Measurements from ENCODE around the gene NUDT13. TPM values are rescaled to one million over a fixed set of nuclear protein-coding genes. Genes with fewer than 3 reads are reported as not detected.

The NUDT13 gene
- total and polyA plus RNA-seq, 7 donors: 0.69 to 4.6 (median 2.9) TPM

GRCh38 chr10:73152009-73152408 lies 41.8 kb downstream of the NUDT13 start:
- TF ChIP-seq CTCF (IDR thresholded peaks at IDR 0.05): no peak
- ATAC-seq: no peak
- Histone ChIP-seq H3K27me3 (ENCODE audit: insufficient read depth in 3 of 3, low read length in 2 of 3) (no peaks in the 10 kb centered on the region), H3K4me1 (no peaks in the 10 kb centered on the region), H3K27ac (no peak overlapping the region), H3K36me3 (ENCODE audit: insufficient read depth in 1 of 2, low read depth in 1 of 2) (peaks cover 3 to 88% of the 10 kb centered on the region in 2 donors), H3K9me3 (no peaks in the 10 kb centered on the region), H3K4me3 (no peak overlapping the region)
- intact Hi-C loops (cut with DNase I): no loop called here
- WGBS, 3 donors: 93 to 97% (median 94%) methylated on average over 3 of the region's 3 CpGs
- no peak for DNase-seq

GRCh38 chr10:73156054-73156453 lies 45.8 kb downstream of the NUDT13 start:
- ATAC-seq (no peak), DNase-seq (no peak)
- Histone ChIP-seq H3K4me1 (no peaks in the 10 kb centered on the region), H3K36me3 (ENCODE audit: insufficient read depth in 1 of 2, low read depth in 1 of 2) (peaks cover 0 to 86% of the 10 kb centered on the region in 2 donors), H3K27me3 (ENCODE audit: insufficient read depth in 3 of 3, low read length in 2 of 3) (no peaks in the 10 kb centered on the region), H3K27ac (no peak overlapping the region), H3K4me3 (no peak overlapping the region), H3K9me3 (no peaks in the 10 kb centered on the region)
- 90 to 91% (median 91%) methylated on average over 3 of the region's 3 CpGs for WGBS, 3 donors
- no peak for TF ChIP-seq CTCF (IDR thresholded peaks at IDR 0.05)
- intact Hi-C loops (cut with DNase I): loop anchor here in 1 of 2 donors (5.0 kb wide), 1 partner anchor 59 kb away; the partner anchor contains the start of gene P4HA1

- peaks cover 8 to 85% of the 10 kb centered on the region in 2 donors for H3K36me3 ChIP-seq (ENCODE audit: insufficient read depth in 1 of 2, low read depth in 1 of 2)
- H3K27ac ChIP-seq: no peak overlapping the region
- intact Hi-C loops (cut with DNase I): loop anchor here (2.0 to 5.0 kb wide), 2 partner anchors 62 kb away; partner anchors contain the start of gene P4HA1 (in 2 of the 2)
- DNase-seq: peak; percentile 29 to 63
- no peaks in the 10 kb centered on the region for H3K27me3 ChIP-seq (ENCODE audit: insufficient read depth in 3 of 3, low read length in 2 of 3)
- TF ChIP-seq CTCF (IDR thresholded peaks at IDR 0.05): peak; percentile 77
- ATAC-seq: peak in 2 of 4 donors; percentile 50 to 79
- peaks cover 19% of the 10 kb centered on the region for H3K4me1 ChIP-seq
- H3K4me3 ChIP-seq: no peak overlapping the region
- H3K9me3 ChIP-seq: no peaks in the 10 kb centered on the region
- 12 to 14% (median 12%) methylated on average over 5 of the region's 5 CpGs for WGBS, 3 donors
Measured at GRCh38 chr10:73159038-73159648, 48.9 kb downstream of the NUDT13 start.

GRCh38 chr10:73161079-73161478 lies 50.8 kb downstream of the NUDT13 start:
- WGBS, 3 donors: 88 to 97% (median 96%) methylated on average over 1 of the region's 1 CpG
- H3K27ac ChIP-seq: peak overlapping the region; percentile 19
- H3K36me3 ChIP-seq (ENCODE audit: insufficient read depth in 1 of 2, low read depth in 1 of 2): peaks cover 8 to 72% of the 10 kb centered on the region in 2 donors
- H3K9me3 ChIP-seq: no peaks in the 10 kb centered on the region
- TF ChIP-seq CTCF (IDR thresholded peaks at IDR 0.05): no peak
- peaks cover 24% of the 10 kb centered on the region for H3K4me1 ChIP-seq
- no peak overlapping the region for H3K4me3 ChIP-seq
- intact Hi-C loops (cut with DNase I): loop anchor here in 1 of 2 donors (10.0 kb wide), 1 partner anchor 796 kb away; no protein-coding TSS in a partner anchor
- DNase-seq: no peak
- no peak for ATAC-seq
- H3K27me3 ChIP-seq (ENCODE audit: insufficient read depth in 3 of 3, low read length in 2 of 3): no peaks in the 10 kb centered on the region

Measured in psoas muscle (tissue), 8 donors.